GM10266 (cell line): ENCODE results near the gene SREBF1.

Source experiments
- DNase-seq: peaks from one replicate; pipeline ENCODE4 v3.0.0; 2012; ENCODE audit errors: extremely low spot score
- CTCF ChIP-seq: IDR thresholded peaks from 2 replicates; pipeline ENCODE4 v1.5.1; 2012; ENCODE audit warnings: mild to moderate bottlenecking, low read depth; ENCODE audit not compliant: control insufficient read depth, insufficient read depth; ENCODE audit errors: missing control alignments

SREBF1 gene

GRCh38 chr17:17840751-17841591, 4.2 kb upstream of the SREBF1 start:
- TF ChIP-seq CTCF = no peak
- DNase-seq = peak; percentile 28

- TF ChIP-seq CTCF = no peak
- DNase-seq = peak; percentile 97
These were observed 3.3 kb upstream of the SREBF1 start for GRCh38 chr17:17839791-17840707.

- DNase-seq = no peak
These were observed 1.5 kb upstream of the SREBF1 start for GRCh38 chr17:17837966-17838962.

GRCh38 chr17:17837380-17837821, 615 bp upstream of the SREBF1 start:
- no peak for DNase-seq
- TF ChIP-seq CTCF = no peak

More at GRCh38 chr17:17837966-17838962, 1.5 kb upstream of the SREBF1 start:
- no peak for TF ChIP-seq CTCF

- DNase-seq = peak; percentile 98
- TF ChIP-seq CTCF = no peak
These were observed 452 bp downstream of the SREBF1 start for GRCh38 chr17:17836250-17836817.

- TF ChIP-seq CTCF = no peak
- no peak for DNase-seq
These were observed 1.2 kb downstream of the SREBF1 start for GRCh38 chr17:17835415-17836249.
